MCF 10A (cell line): ENCODE results near the gene AKAP11. TPM values are rescaled to one million over a fixed set of nuclear protein-coding genes. Genes with fewer than 3 reads are reported as not detected.

Experiments used
- BruUV-seq: library from RNA; stranded (reverse); fragments of 400-500 nt; replicated peaks from 2 replicates; lab custom pipeline; 2021; lab: Mats Ljungman, UMichigan
- CTCF ChIA-PET: fragments of 300-600 bp; sonication (Branson Sonifier 250); formaldehyde crosslinking; extraction: SDS; loops from one replicate; lab custom pipeline; 2021; ENCODE audit warnings: antibody characterized with exemption, inconsistent platforms; lab: Yijun Ruan, JAX
- POLR2A ChIA-PET: fragments of 300-600, 350-650 bp; sonication (Branson Sonifier 250); formaldehyde crosslinking; extraction: SDS; loops from one replicate; lab custom pipeline; 2020; ENCODE audit warnings: antibody characterized with exemption, inconsistent platforms; lab: Yijun Ruan, JAX
- DNase-seq: peaks from one replicate; pipeline ENCODE4 v3.0.0-alpha.2; 2018; ENCODE audit not compliant: unreplicated experiment
- H3K27ac Mint-ChIP-seq: one replicate; pipeline ENCODE4 v1.8.0; 2022; ENCODE audit warnings: mild to moderate bottlenecking, low read depth, mixed read lengths; ENCODE audit not compliant: unreplicated experiment
- H3K27me3 Mint-ChIP-seq: one replicate; pipeline ENCODE4 v1.8.0; 2022; ENCODE audit warnings: mixed read lengths; ENCODE audit not compliant: insufficient read depth, unreplicated experiment
- H3K36me3 Mint-ChIP-seq: one replicate; pipeline ENCODE4 v1.8.0; 2022; ENCODE audit warnings: mild to moderate bottlenecking, moderate library complexity, mixed read lengths; ENCODE audit not compliant: insufficient read depth, unreplicated experiment
- H3K4me1 Mint-ChIP-seq: one replicate; pipeline ENCODE4 v1.8.0; 2022; ENCODE audit warnings: mixed read lengths; ENCODE audit not compliant: insufficient read depth, unreplicated experiment
- H3K4me3 Mint-ChIP-seq: one replicate; pipeline ENCODE4 v1.8.0; 2022; ENCODE audit warnings: mild to moderate bottlenecking, moderate library complexity, mixed read lengths; ENCODE audit not compliant: unreplicated experiment
- H3K9me3 Mint-ChIP-seq: one replicate; pipeline ENCODE4 v1.8.0; 2022; ENCODE audit warnings: mixed read lengths; ENCODE audit not compliant: unreplicated experiment
- intact Hi-C: fragments of 100-400 bp; cut with micrococcal nuclease; formaldehyde crosslinking; loops from 2 replicates; pipeline ENCODE4 v1.14.1; 2022
- total RNA-seq: library from RNA; stranded (reverse); gene quantifications from 2 replicates; pipeline ENCODE4 v1.2.3, GENCODE V29; 2022
- TF ChIP-seq, protein P1 (sequence below): fragments of 200-600 bp; IDR thresholded peaks from one replicate; pipeline ENCODE4 v1.8.0; 2022; ENCODE audit warnings: antibody characterized with exemption, mild to moderate bottlenecking; ENCODE audit not compliant: unreplicated experiment

AKAP11 gene
- total RNA-seq, 1 experiment from 2014 or later = 24.7 TPM

DNA sequence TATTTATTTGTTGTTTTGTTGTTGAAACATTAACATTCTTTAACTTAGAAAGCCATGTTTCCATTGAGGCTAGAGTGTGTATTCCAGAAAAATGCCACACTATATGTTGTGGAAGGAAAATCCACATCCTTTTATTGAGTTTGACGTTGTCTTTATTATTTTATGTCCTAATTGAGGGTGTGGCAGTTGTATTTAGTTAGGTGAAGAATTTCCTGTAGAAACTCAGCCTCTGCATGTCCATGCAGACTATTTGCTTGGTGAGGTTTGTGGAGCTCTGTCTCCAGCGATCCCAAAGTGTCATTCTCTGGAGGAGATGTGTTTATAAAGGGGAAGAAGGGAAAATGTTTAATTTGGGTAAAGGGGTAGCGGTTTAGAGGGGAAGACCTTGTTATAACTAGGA lies 46.6 kb downstream of the AKAP11 start:
- Mint-ChIP-seq H3K4me3 (no peak overlapping the region), H3K27ac (no peak overlapping the region), H3K9me3 (no peaks in the 10 kb centered on the region), H3K27me3 (no peaks in the 10 kb centered on the region), H3K4me1 (peaks cover 9% of the 10 kb centered on the region), H3K36me3 (peaks cover 48% of the 10 kb centered on the region)
- ChIA-PET POLR2A (interaction anchor here (0.8 to 2.0 kb wide), 3 partner anchors 9 to 21 kb away, joined by 4 read pairs; no protein-coding TSS in a partner anchor), CTCF (interaction anchor here (0.6 to 1.0 kb wide), 3 partner anchors 63 to 942 kb away, joined by 3 to 4 read pairs (median 3); no protein-coding TSS in a partner anchor)
- DNase-seq = no peak
- TF ChIP-seq, protein P1, sequence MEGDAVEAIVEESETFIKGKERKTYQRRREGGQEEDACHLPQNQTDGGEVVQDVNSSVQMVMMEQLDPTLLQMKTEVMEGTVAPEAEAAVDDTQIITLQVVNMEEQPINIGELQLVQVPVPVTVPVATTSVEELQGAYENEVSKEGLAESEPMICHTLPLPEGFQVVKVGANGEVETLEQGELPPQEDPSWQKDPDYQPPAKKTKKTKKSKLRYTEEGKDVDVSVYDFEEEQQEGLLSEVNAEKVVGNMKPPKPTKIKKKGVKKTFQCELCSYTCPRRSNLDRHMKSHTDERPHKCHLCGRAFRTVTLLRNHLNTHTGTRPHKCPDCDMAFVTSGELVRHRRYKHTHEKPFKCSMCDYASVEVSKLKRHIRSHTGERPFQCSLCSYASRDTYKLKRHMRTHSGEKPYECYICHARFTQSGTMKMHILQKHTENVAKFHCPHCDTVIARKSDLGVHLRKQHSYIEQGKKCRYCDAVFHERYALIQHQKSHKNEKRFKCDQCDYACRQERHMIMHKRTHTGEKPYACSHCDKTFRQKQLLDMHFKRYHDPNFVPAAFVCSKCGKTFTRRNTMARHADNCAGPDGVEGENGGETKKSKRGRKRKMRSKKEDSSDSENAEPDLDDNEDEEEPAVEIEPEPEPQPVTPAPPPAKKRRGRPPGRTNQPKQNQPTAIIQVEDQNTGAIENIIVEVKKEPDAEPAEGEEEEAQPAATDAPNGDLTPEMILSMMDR = no peak
- no TSS peak for BruUV-seq
- intact Hi-C loops = no loop called here

DNA sequence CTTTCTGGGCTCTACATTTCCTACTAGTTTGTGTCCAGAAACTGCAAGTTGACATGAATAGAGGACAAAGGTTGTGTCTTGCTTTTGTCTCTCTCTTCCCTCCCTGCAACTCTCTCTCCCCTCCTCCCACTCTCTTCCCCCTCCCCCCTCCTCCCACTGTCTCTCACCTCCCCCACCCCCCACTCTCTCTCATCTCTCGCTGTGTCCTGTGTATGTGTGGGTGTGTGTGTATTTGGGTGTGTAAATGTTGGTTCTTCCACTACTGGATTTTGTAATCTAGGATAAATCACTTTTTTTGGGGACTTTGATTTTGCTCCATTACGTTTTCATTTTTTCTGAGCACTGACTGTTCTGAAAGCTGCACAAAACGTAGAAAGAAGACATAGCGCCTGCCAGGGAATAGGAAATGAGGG lies 48.4 kb downstream of the AKAP11 start:
- Mint-ChIP-seq H3K36me3 (peaks cover 42% of the 10 kb centered on the region), H3K4me1 (peaks cover 9% of the 10 kb centered on the region), H3K4me3 (no peak overlapping the region), H3K9me3 (no peaks in the 10 kb centered on the region), H3K27ac (no peak overlapping the region), H3K27me3 (no peaks in the 10 kb centered on the region)
- POLR2A ChIA-PET = interaction anchor here (0.7 kb wide), 1 partner anchor 11 kb away, joined by 3 read pairs; no protein-coding TSS in a partner anchor
- DNase-seq = no peak
- BruUV-seq = no TSS peak
- TF ChIP-seq, protein P1 = no peak
- intact Hi-C loops = no loop called here
- CTCF ChIA-PET = no interaction called here

DNA sequence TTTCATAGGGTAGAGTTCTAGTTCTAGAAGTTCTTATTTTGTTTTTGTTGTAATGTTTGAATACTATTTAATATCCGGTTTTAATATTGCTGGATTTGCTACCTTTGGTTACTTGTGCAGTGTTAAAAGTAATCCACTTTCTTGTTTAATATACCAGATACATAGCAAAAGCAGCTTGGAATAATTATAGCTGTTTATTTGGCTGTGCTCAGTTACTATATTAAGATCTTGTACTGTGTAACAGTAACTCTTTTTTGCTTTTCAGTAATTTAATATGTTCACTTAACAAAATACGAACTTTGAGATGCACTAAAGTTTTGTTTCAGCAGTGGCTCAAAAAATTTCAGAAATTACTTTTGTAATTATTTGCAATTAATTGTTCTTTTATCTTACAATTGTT lies 50.9 kb downstream of the AKAP11 start:
- no TSS peak for BruUV-seq
- Mint-ChIP-seq H3K36me3 (peaks cover 39% of the 10 kb centered on the region), H3K27ac (no peak overlapping the region), H3K4me1 (peaks cover 9% of the 10 kb centered on the region), H3K9me3 (no peaks in the 10 kb centered on the region), H3K27me3 (no peaks in the 10 kb centered on the region), H3K4me3 (no peak overlapping the region)
- TF ChIP-seq, protein P1 = no peak
- DNase-seq = no peak
- intact Hi-C loops = no loop called here
- POLR2A ChIA-PET = interaction anchor here (0.7 kb wide), 1 partner anchor 554 kb away, joined by 3 read pairs; no protein-coding TSS in a partner anchor
- CTCF ChIA-PET = interaction anchor here (0.6 to 0.7 kb wide), 2 partner anchors 14 to 1707 kb away, joined by 3 read pairs; no protein-coding TSS in a partner anchor

DNA sequence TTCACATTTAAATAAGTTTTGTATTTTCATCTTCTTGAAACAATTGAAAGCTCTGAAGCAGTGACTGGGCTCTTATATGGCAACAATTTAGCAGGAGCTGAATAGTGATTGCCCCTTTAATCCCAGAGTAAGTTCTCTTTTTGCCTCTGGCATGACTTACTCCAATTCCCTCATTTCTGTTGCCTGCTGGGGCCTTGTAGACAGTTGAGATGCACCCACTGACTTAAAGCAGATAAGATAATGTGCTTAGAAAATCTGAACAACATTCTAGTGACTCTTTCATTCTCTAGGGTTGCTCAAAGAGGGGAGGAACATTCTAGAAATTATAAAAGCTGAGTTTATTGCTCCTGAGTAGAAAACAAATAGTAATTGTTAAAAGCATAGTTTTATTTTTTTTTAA lies 52.8 kb downstream of the AKAP11 start:
- Mint-ChIP-seq H3K27ac (no peak overlapping the region), H3K27me3 (no peaks in the 10 kb centered on the region), H3K4me3 (no peak overlapping the region), H3K36me3 (peaks cover 22% of the 10 kb centered on the region), H3K4me1 (no peaks in the 10 kb centered on the region), H3K9me3 (no peaks in the 10 kb centered on the region)
- CTCF ChIA-PET = no interaction called here
- POLR2A ChIA-PET = no interaction called here
- intact Hi-C loops = no loop called here
- TF ChIP-seq, protein P1 = no peak
- no peak for DNase-seq
- no TSS peak for BruUV-seq
